Endothelial cell of umbilical vein (primary cell): ENCODE data around the gene ATXN2L. TPM values are rescaled to one million over a fixed set of nuclear protein-coding genes. Genes with fewer than 3 reads are reported as not detected.
"Not testable (repeated sequence)": the region's sequence is repeated elsewhere in the genome, so short reads cannot be mapped to it uniquely, and the experiment has no call there.

Experiments used
- BruUV-seq: library from RNA; stranded (reverse); fragments of 400-500 nt; replicated peaks from 2 replicates; lab custom pipeline; 2021; lab: Mats Ljungman, UMichigan
- CTCF ChIA-PET: fragments of 300-600, 350-600 bp; sonication (Branson Sonifier 250); formaldehyde crosslinking; loops from one replicate; lab custom pipeline; 2021; ENCODE audit warnings: antibody characterized with exemption, inconsistent platforms; lab: Charles Lee
- POLR2A ChIA-PET: fragments of 300-600, 350-600 bp; sonication (Branson Sonifier 250); formaldehyde crosslinking; loops from one replicate; lab custom pipeline; 2021; ENCODE audit warnings: antibody characterized with exemption, inconsistent platforms; lab: Charles Lee
- DNase-seq: peaks from one replicate; pipeline ENCODE4 v3.0.0-alpha.2; 2011; ENCODE audit warnings: low read depth, low spot score
- FAIRE-seq: peaks from 2 replicates; lab custom pipeline; 2011; peaks lifted over from hg19 to GRCh38; lab: Jason Lieb, UNC
- H2AFZ ChIP-seq: 2 replicates; pipeline ENCODE4 v1.6.0; 2012; ENCODE audit warnings: low read depth, low read length, control low read depth, inconsistent platforms
- H3K27ac ChIP-seq: 2 replicates; pipeline ENCODE4 v1.5.1; 2011; ENCODE audit warnings: low read depth, mild to moderate bottlenecking, control low read depth, low read length, moderate library complexity; ENCODE audit not compliant: insufficient read depth
- H3K27me3 ChIP-seq, 2 experiments: 2 replicates each; pipeline versions ENCODE4 v1.6.0 to v1.6.1; 2011; ENCODE audit warnings: low read length in 2 of 2, mixed read lengths in 1 of 2; ENCODE audit not compliant: control insufficient read depth in 2 of 2, insufficient read depth in 2 of 2
- H3K36me3 ChIP-seq, 2 experiments: 2 replicates in 1 of 2; 3 replicates in 1 of 2; pipeline ENCODE4 v1.5.1; 2011; ENCODE audit warnings: low read length in 2 of 2, mild to moderate bottlenecking in 1 of 2, moderate library complexity in 1 of 2; ENCODE audit not compliant: control insufficient read depth in 2 of 2, insufficient read depth in 2 of 2; ENCODE audit errors: extremely low read depth in 1 of 2
- H3K4me1 ChIP-seq: 3 replicates; pipeline ENCODE4 v1.5.1; 2011; ENCODE audit warnings: mild to moderate bottlenecking, low read length; ENCODE audit not compliant: control insufficient read depth, insufficient read depth; ENCODE audit errors: extremely low read depth
- H3K4me2 ChIP-seq: 2 replicates; pipeline ENCODE4 v1.6.1; 2011; ENCODE audit warnings: low read length, control low read depth, mixed read lengths; ENCODE audit not compliant: insufficient read depth
- H3K4me3 ChIP-seq, 3 experiments: fragments of 200-600 bp in 1 of 3; sonication (generic), shearing (Covaris generic) in 1 of 3; replicated peaks in 1 of 3; 2 replicates each; pipeline ENCODE4 v1.5.1; 2011 to 2016; ENCODE audit warnings: control low read depth in 3 of 3, low read length in 3 of 3, mild to moderate bottlenecking in 2 of 3, inconsistent platforms in 1 of 3, low read depth in 1 of 3, moderate library complexity in 1 of 3; ENCODE audit not compliant: insufficient read depth in 1 of 3
- H3K79me2 ChIP-seq: 2 replicates; pipeline ENCODE4 v1.6.0; 2012; ENCODE audit warnings: low read length, inconsistent platforms; ENCODE audit not compliant: control insufficient read depth, insufficient read depth
- H3K9ac ChIP-seq: replicated peaks from 2 replicates; pipeline ENCODE3; 2011; ENCODE audit warnings: low read length, control low read depth; ENCODE audit not compliant: insufficient read depth; ENCODE audit errors: extremely low read depth
- H3K9me1 ChIP-seq: replicated peaks from 3 replicates; pipeline ENCODE4 v1.6.0; 2011; ENCODE audit warnings: mild to moderate bottlenecking, low read length; ENCODE audit not compliant: control insufficient read depth, insufficient read depth; ENCODE audit errors: extremely low read depth
- H3K9me3 ChIP-seq: replicated peaks from 2 replicates; pipeline ENCODE4 v1.5.1; 2012; ENCODE audit warnings: low read length, inconsistent platforms; ENCODE audit not compliant: control insufficient read depth, insufficient read depth
- H4K20me1 ChIP-seq: replicated peaks from 2 replicates; pipeline ENCODE3; 2011; ENCODE audit warnings: mild to moderate bottlenecking, low read length; ENCODE audit not compliant: control insufficient read depth, insufficient read depth; ENCODE audit errors: extremely low read depth
- CTCF ChIP-seq, 2 donors: IDR thresholded peaks; 1 replicate in 1 of 2; 2 replicates in 1 of 2; pipeline ENCODE4 v1.5.1; 2011; ENCODE audit warnings: low read length in 2 of 2, mild to moderate bottlenecking in 2 of 2, moderate library complexity in 2 of 2, control low read depth in 1 of 2, inconsistent platforms in 1 of 2, low read depth in 1 of 2; ENCODE audit not compliant: insufficient read depth in 1 of 2; ENCODE audit errors: extremely low read depth in 1 of 2
- dilution Hi-C: fragments of 300-500 bp; cut with MboI; formaldehyde crosslinking; loops from one replicate; pipeline ENCODE4 v1.15.0; 2019; ENCODE audit warnings: low sequenced_read_pairs; ENCODE audit not compliant: extremely low pct_ligation_motif_present
- intact Hi-C: fragments of 100-400 bp; cut with micrococcal nuclease; formaldehyde crosslinking; loops from one replicate; pipeline ENCODE4 v1.10.0; 2022
- polyA plus RNA-seq, 4 experiments: library from polyadenylated mRNA; depleted of rRNA in 3 of 4; stranded (reverse) in 3 of 4; unstranded in 1 of 4; fragments of >200 nt; gene quantifications; 2 replicates each; pipeline versions ENCODE4 v1.2.1 to v1.2.3, GENCODE V29; 2011 to 2012; ENCODE audit warnings: missing spikeins in 1 of 4
- total RNA-seq: library from RNA; stranded (reverse); gene quantifications from 2 replicates; pipeline ENCODE4 v1.2.3, GENCODE V29; 2021

The ATXN2L gene
- total and polyA plus RNA-seq, 2 donors (not counting 3 experiments of a cell fraction or from before 2014, with no cell fraction given): 59.0 to 208 TPM

DNA sequence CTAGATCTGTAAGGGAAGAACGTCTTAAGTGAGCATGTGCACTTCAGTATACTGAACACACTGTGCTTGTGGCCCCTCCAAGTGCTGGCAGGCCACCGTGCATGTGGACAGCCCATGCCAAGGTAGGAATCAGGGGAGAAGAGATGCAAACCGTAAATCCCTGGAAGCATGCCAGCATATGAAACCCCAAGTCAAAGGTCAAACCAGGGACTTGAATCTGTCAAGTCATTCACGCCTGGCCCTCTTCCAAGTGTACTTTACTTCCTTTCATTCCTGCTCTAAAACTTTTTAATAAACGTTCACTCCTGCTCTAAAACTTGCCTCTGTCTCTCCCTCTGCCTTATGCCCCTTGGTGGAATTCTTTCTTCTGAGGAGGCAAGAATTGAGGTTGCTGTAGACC is 2.8 kb upstream of the ATXN2L start:
- Histone ChIP-seq H3K27ac (no peak overlapping the region), H3K9ac (no peak overlapping the region), H3K4me2 (no peak overlapping the region), H3K9me3 (no peaks in the 10 kb centered on the region), H3K9me1 (no peaks in the 10 kb centered on the region), H4K20me1 (no peaks in the 10 kb centered on the region), H3K79me2 (peaks cover 13% of the 10 kb centered on the region), H2AFZ (no peak overlapping the region), H3K4me1 (peaks cover 9% of the 10 kb centered on the region), H3K27me3 (no peaks in the 10 kb centered on the region), H3K4me3 (no peak overlapping the region), H3K36me3 (no peaks in the 10 kb centered on the region)
- no TSS peak for BruUV-seq
- FAIRE-seq (no peak), DNase-seq (no peak)
- dilution Hi-C loops (no loop called here), intact Hi-C loops (no loop called here)
- TF ChIP-seq CTCF (IDR thresholded peaks at IDR 0.05; ENCODE audit: extremely low read depth in 1 of 2, insufficient read depth in 1 of 2, low read depth in 1 of 2, low read length in 2 of 2): no peak
- POLR2A ChIA-PET: no interaction called here
- CTCF ChIA-PET: no interaction called here

- H3K9me3 ChIP-seq, CTCF ChIA-PET, H3K27me3 ChIP-seq, H3K36me3 ChIP-seq, intact Hi-C loops, H3K4me2 ChIP-seq, POLR2A ChIA-PET, DNase-seq, H3K27ac ChIP-seq, FAIRE-seq, H3K9ac ChIP-seq, H3K9me1 ChIP-seq, H2AFZ ChIP-seq, BruUV-seq, H3K4me3 ChIP-seq, dilution Hi-C loops, H4K20me1 ChIP-seq: not testable (repeated sequence)
- Histone ChIP-seq H3K79me2 (peaks cover 19% of the 10 kb centered on the region), H3K4me1 (peaks cover 15% of the 10 kb centered on the region)
Measured at GRCh38 chr16:28820546-28820945, 2.3 kb upstream of the ATXN2L start.
